Measurements from ENCODE around the gene MCRIP2.

GRCh38 chr16:674214-674881 lies 32.7 kb downstream of the MCRIP2 start:
- no peak for TF ChIP-seq CXXC5 (CRISPR knock-in tag; IDR thresholded peaks at IDR 0.05)
- TF ChIP-seq ZNF707 (CRISPR knock-in tag; conservative IDR thresholded peaks at IDR 0.05) = no peak
- no peak for TF ChIP-seq ZNF274 (IDR thresholded peaks at IDR 0.05; ENCODE audit: borderline replicate concordance, low read depth, low read length)
- TF ChIP-seq ZNF830 (CRISPR knock-in tag; IDR thresholded peaks at IDR 0.05) = no peak; the same call in 1 of the 2 replicates
- TF ChIP-seq CTCF (IDR thresholded peaks at IDR 0.05 in 2 of 3, conservative IDR thresholded peaks at IDR 0.05 in 1 of 3; ENCODE audit: insufficient read depth in 2 of 3, low read depth in 1 of 3, low read length in 3 of 3) = no peak
- TF ChIP-seq SNRNP70 (optimal IDR thresholded peaks at IDR 0.05; ENCODE audit: low read depth, low read length) = no peak
